ENCODE data around the gene STIM1.

GRCh38 chr11:3904228-3904627, 48.8 kb downstream of the STIM1 start:
- TF ChIP-seq CTCF (IDR thresholded peaks at IDR 0.05) = no peak
- TF ChIP-seq POLR2A (IDR thresholded peaks at IDR 0.05) = no peak

Data from sigmoid colon (tissue), 3 donors.